GM12891 (cell line): ENCODE measurements around the gene OTOG.

Experiments
- POLR2A ChIP-seq: IDR thresholded peaks from 2 replicates; pipeline ENCODE4 v1.6.1; 2011; ENCODE audit warnings: low read depth, low read length, control low read depth
- POLR2AphosphoS5 ChIP-seq: IDR thresholded peaks from 2 replicates; pipeline ENCODE4 v1.6.1; 2011; ENCODE audit warnings: low read depth, low read length, control low read depth

GRCh38 chr11:17514476-17514875 is 32.6 kb upstream of the OTOG start:
- TF ChIP-seq POLR2A (no peak), POLR2AphosphoS5 (no peak)
